IPS-11a (cell line): ENCODE measurements around the gene TMEM179.
"Not testable (repeated sequence)": the region's sequence is repeated elsewhere in the genome, so short reads cannot be mapped to it uniquely, and the experiment has no call there.

ENCODE experiments used
- H3K4me3 ChIP-seq: one replicate; pipeline ENCODE4 v1.5.1; 2013; ENCODE audit warnings: low read depth, low read length, control low read depth

The TMEM179 gene

DNA sequence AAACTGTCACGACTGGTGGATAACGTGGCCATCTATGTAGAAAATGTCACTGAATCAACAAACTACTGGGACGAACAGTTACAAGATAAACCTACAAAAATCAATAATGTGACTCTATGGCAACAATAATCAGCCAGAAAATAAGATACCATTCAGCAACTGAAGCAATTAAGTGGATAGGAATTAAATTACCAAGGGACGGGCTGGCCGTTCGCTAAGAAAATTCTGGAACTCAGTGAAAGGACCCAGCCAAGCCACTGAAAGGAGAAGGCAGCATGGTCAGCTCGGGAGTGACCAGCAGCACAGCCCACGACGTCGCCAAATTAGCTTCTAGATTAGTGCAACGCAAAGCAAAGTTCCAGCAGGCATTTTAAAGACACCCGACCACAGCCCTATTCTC is 33.6 kb upstream of the TMEM179 start:
- H3K4me3 ChIP-seq = no peak overlapping the region

DNA sequence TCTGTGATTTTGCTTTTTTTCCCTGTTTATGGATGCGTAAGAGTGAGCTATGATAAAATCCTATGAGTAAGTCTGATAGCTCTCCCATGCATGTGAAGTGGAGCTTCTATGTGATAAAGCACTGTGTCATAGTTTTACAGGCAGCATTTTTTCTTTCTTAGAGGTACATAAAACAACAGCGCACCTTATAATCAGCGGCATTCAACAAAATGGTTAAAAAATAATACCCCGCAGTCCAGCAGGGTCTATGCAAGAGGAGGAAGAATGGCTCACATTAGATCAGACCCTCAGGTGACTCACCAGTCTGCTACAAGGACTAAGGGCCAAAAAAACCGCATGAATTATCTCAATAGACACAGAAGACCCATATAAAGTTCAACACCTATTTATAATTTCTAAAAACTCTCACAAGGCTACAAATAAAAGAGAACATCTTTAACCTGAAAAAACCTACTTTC is 33.0 kb upstream of the TMEM179 start:
- no peak overlapping the region for H3K4me3 ChIP-seq

- H3K4me3 ChIP-seq = not testable (repeated sequence)
These were observed 32.4 kb upstream of the TMEM179 start for GRCh38 chr14:104636846-104637545.

GRCh38 chr14:104636131-104636530 is 31.6 kb upstream of the TMEM179 start:
- no peak overlapping the region for H3K4me3 ChIP-seq

DNA sequence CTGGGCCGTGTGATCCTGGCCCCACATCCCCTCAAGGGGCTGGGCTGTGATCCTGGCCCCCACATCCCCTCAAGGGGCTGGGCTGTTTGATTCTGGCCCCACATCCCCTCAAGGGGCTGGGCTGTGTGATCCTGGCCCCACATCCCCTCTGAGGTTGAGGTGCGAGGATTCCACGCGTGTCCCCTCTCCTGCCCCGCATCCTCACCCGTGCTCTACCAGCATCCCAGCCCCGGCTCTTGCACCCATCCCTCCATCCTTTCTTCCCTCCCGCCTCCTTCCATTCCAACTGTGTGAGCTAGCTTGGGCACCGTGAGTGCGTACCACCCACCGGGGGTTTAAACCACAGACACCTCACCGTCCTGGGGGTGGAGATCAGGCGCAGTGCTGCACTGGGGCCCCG is 31.1 kb upstream of the TMEM179 start:
- no peak overlapping the region for H3K4me3 ChIP-seq

DNA sequence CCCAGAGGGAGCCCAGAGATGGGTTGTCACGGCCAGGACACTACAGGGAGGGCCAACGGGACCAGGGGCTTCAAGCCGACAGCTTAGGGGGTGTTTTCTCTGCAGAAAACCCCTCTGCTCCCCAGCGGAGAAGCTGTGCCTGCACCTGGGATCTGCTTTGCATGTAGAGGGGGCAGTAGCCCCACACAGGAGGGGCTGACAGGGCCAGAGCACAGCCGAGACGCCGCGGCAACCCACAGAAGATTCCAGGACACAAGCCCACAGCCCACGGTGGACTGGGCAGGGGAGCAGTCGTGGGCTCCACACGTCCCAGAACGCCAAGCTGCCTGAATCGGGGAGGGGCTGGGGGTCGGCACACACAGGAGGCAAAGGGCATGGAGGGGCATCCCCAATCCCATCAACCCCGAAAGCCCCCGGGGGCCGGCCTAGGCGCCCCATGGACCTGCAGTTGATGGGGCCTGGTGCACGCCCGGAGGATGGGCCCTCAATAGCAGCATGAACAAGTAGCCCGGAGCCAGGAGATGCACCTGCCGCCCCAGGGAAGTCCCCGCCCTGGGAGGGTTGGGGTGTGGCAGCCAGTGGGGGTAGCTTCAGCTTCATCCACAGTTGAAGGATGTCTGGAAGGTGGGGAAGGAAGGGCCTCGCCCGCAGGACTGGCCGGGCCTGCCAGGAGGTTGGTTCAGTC is 30.5 kb upstream of the TMEM179 start:
- H3K4me3 ChIP-seq = no peak overlapping the region

- H3K4me3 ChIP-seq = no peak overlapping the region
These were observed 29.7 kb upstream of the TMEM179 start for GRCh38 chr14:104634138-104634760.

GRCh38 chr14:104633276-104634137 is 28.9 kb upstream of the TMEM179 start:
- H3K4me3 ChIP-seq = no peak overlapping the region

DNA sequence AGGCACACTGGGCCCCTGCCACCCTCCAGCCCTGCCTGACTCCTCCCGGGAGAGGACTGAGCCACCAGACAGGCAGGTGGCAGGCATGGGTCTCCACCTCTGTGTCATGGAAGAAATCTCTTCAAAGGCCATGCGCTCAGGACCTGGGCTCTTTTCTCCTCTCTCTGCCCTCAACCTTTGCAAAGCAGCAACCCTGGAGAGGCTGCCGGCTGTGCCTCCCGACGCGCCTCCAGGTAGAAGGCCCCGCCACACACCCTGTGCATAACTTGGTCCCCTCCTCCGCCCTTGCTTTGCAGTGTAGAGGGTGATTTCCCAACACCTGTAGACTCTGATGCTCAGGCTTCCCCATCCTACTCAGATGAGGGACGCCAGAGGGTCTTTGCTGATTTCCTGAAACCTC is 28.2 kb upstream of the TMEM179 start:
- H3K4me3 ChIP-seq = no peak overlapping the region

- no peak overlapping the region for H3K4me3 ChIP-seq
These were observed 20.4 kb upstream of the TMEM179 start for GRCh38 chr14:104624939-104625338.

DNA sequence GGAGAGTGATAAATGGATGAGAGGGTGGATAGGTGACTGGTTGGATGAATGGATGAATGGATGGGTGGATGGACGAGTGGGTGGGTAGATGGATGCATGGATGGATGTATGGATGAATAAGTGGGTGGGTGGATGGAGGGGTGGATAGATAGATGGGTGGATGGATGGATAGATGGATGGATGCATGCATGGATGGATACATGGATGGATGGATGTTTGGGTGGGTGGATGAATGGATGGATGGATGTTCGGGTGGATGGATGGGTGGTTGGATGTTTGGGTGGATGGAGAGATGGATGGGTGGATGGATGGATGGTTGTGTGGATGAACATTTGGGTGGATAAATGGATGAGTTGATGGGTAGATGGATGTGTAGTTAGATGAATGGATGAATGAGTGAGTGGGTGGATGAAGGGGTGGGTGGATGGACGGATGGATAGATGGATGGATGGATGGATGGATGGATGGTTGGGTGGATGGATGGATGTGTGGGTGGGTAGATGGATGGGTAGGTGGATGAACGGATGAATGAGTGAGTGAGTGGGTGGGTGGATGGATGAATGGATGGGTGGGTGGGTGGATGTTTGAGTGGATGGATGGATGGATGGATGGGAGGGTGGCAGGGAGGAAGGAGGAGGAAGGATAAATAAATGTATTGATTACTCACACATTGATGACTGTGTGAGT is 9.7 kb upstream of the TMEM179 start:
- no peak overlapping the region for H3K4me3 ChIP-seq

- H3K4me3 ChIP-seq = no peak overlapping the region
These were observed 7.3 kb upstream of the TMEM179 start for GRCh38 chr14:104611881-104612280.

DNA sequence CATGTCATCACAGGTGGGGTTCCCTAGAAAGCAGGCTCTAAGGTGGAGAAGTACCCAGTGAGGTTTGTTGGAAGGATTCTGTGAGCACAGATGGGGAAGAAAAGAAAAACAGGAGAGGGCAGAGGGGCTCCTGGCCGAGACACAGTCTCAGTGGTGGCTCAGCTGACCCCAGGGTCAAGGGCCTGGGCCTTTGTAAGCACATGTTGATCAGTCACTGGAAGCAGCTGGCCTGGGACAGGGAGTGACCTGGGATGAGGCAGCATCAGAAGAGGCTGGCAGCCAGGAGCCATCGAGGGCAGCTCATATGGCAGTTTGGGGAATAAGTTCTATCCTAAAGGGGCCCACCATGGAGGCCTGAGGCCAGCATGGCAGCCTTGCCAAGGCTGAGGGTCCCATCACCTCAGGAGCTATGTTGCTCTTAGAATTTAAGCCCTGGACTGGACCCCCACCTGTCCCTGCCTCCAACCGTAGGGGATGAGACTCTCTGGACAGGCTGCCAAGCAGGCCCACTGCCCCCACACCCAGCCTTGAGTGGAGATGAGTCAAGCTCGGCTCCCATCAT is 6.3 kb upstream of the TMEM179 start:
- H3K4me3 ChIP-seq = no peak overlapping the region

DNA sequence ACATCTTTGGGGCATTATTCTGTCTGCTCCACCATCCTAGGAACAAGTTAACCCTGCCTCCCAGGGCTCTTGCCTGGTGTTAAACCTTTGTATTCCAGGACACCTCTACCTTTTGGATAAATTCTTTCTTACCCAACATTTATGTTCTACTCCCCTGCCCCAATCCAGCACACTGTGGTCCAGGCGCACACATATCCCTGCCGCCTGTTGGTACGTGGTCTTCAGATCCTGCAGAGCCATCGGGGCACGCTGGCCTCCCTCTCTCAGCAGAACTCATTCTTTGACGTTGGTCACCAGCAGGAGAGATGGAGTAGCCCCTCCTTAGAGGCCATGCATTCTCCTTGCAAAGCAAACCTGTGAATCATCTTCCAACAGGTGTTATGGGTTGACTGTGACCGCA is 5.1 kb upstream of the TMEM179 start:
- no peak overlapping the region for H3K4me3 ChIP-seq

DNA sequence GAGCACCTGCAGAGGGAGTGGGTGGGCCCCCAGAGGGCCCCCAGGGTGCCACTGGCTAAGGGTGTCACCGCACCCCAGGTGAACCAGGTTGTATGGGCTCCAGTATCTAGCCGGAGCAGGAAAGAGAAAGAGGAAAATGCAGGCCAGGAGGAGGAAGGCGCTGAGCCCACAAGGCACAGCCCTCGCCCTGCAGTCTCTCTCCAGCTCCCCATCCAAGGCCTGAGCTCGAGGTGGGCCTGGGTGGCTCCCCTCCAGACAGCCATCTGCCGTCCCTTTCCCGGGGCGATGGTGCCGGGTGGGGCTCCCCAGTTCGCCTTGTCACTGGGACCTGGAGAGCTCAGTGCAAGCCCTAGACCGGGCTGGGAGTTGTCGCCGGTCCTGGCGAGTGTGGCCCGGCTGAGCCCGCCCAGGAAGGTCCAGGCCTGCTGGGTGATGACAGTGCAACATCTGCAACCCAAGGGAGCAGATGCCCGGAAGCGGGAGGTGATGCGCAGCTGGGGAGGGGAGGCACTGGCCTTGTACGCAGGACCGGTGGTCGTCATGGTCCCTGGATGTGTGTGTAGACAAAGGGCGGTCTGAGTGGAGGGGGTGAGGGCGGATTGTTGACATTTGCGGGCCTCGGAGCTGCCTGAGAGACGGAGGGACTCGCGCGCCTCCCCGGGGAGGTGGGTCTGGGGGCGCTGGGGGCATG is 716 bp downstream of the TMEM179 start:
- H3K4me3 ChIP-seq = no peak overlapping the region

GRCh38 chr14:104602933-104603325 is 1.6 kb downstream of the TMEM179 start:
- no peak overlapping the region for H3K4me3 ChIP-seq

GRCh38 chr14:104602315-104602932 is 2.1 kb downstream of the TMEM179 start:
- H3K4me3 ChIP-seq = no peak overlapping the region

GRCh38 chr14:104601786-104602185 is 2.8 kb downstream of the TMEM179 start:
- no peak overlapping the region for H3K4me3 ChIP-seq

- H3K4me3 ChIP-seq = no peak overlapping the region
These were observed 3.8 kb downstream of the TMEM179 start for GRCh38 chr14:104600805-104601204.
